Gastroesophageal sphincter (tissue), 4 donors: ENCODE data around the gene GPX6. TPM values are rescaled to one million over a fixed set of nuclear protein-coding genes. Genes with fewer than 3 reads are reported as not detected.

Source experiments
- ATAC-seq: fragments of 150-250 bp; one replicate; pipeline ENCODE4 v1.9.1; 2016; ENCODE audit warnings: mild to moderate bottlenecking, moderate library complexity
- H3K27ac ChIP-seq, 4 donors: fragments of 200-600 bp; sonication (generic) in 3 of 4; 1 replicate in 3 of 4; 2 replicates in 1 of 4; pipeline ENCODE4 v1.5.1; 2016 to 2019
- H3K27me3 ChIP-seq: fragments of 200-600 bp; sonication (generic); one replicate; pipeline ENCODE4 v1.5.1; 2019
- H3K36me3 ChIP-seq, 2 donors: fragments of 200-600 bp; sonication (generic); one replicate each; pipeline ENCODE4 v1.5.1; 2019; ENCODE audit warnings: control low read depth in 1 of 2
- H3K4me1 ChIP-seq, 3 donors: fragments of 200-600 bp; sonication (generic); 1 replicate in 2 of 3; 2 replicates in 1 of 3; pipeline ENCODE4 v1.5.1; 2016 to 2019; ENCODE audit warnings: control low read depth in 2 of 3
- H3K4me3 ChIP-seq, 2 donors: fragments of 200-600 bp; sonication (generic); one replicate each; pipeline ENCODE4 v1.5.1; 2019; ENCODE audit warnings: mild to moderate bottlenecking in 1 of 2, moderate library complexity in 1 of 2
- H3K9me3 ChIP-seq, 3 donors: fragments of 200-600 bp; sonication (generic); one replicate each; pipeline ENCODE4 v1.5.1; 2017 to 2019; ENCODE audit warnings: control low read depth in 2 of 3
- EP300 ChIP-seq: sonication (generic); formaldehyde crosslinking; IDR thresholded peaks from one replicate; pipeline ENCODE4 v1.6.1; 2017; ENCODE audit warnings: antibody characterized with exemption, mild to moderate bottlenecking
- POLR2A ChIP-seq, 2 donors: fragments of 450-650 bp; IDR thresholded peaks; one replicate each; pipeline ENCODE4 v1.6.1; 2017; ENCODE audit warnings: antibody characterized with exemption in 2 of 2, mild to moderate bottlenecking in 2 of 2, moderate library complexity in 1 of 2
- POLR2AphosphoS5 ChIP-seq: sonication (generic); formaldehyde crosslinking; IDR thresholded peaks from one replicate; pipeline ENCODE4 v1.6.1; 2017; ENCODE audit warnings: antibody characterized with exemption
- WGBS, 2 donors: methylation state at CpG; one replicate each; pipeline ENCODE4 v1.1.5; 2018; ENCODE audit warnings: low coverage in 1 of 2; 5-methylcytosine and 5-hydroxymethylcytosine counted together
- total RNA-seq, 4 donors: library from RNA; depleted of rRNA; stranded (reverse); fragments of >200 nt; gene quantifications; one replicate each; pipeline ENCODE4 v1.1.0, GENCODE V29; 2016
- TF ChIP-seq, protein P1 (sequence below), 4 experiments: fragments of 200-600 bp in 2 of 4; fragments of 450-650 bp in 2 of 4; sonication (generic) in 1 of 4; IDR thresholded peaks; one replicate each; pipeline ENCODE4 v1.5.1; 2017 to 2019; ENCODE audit warnings: antibody characterized with exemption in 4 of 4, mild to moderate bottlenecking in 2 of 4, moderate library complexity in 2 of 4

The GPX6 gene
- not detected for total RNA-seq

- peaks cover 27% of the 10 kb centered on the region for H3K27me3 ChIP-seq
- no peaks in the 10 kb centered on the region for H3K36me3 ChIP-seq
- 24 to 56% methylated on average over 3 to 4 of the region's 4 CpGs for WGBS, 2 donors
- no peak for ATAC-seq
- H3K4me3 ChIP-seq, result no peak within 1 kb of the TSS
- H3K27ac ChIP-seq, result no peak within 1 kb of the TSS
- H3K9me3 ChIP-seq, result peaks cover 0 to 8% (median 0%) of the 10 kb centered on the region in 3 donors
- TF ChIP-seq, protein P1, sequence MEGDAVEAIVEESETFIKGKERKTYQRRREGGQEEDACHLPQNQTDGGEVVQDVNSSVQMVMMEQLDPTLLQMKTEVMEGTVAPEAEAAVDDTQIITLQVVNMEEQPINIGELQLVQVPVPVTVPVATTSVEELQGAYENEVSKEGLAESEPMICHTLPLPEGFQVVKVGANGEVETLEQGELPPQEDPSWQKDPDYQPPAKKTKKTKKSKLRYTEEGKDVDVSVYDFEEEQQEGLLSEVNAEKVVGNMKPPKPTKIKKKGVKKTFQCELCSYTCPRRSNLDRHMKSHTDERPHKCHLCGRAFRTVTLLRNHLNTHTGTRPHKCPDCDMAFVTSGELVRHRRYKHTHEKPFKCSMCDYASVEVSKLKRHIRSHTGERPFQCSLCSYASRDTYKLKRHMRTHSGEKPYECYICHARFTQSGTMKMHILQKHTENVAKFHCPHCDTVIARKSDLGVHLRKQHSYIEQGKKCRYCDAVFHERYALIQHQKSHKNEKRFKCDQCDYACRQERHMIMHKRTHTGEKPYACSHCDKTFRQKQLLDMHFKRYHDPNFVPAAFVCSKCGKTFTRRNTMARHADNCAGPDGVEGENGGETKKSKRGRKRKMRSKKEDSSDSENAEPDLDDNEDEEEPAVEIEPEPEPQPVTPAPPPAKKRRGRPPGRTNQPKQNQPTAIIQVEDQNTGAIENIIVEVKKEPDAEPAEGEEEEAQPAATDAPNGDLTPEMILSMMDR (IDR thresholded peaks at IDR 0.05), result no peak
- H3K4me1 ChIP-seq, result no peaks in the 10 kb centered on the region
These were observed at the start of gene GPX6 for GRCh38 chr6:28515676-28516075. GPX6 (minus strand) TSS chr6:28515793; CDS start chr6:28515743, 50 bp downstream.

DNA sequence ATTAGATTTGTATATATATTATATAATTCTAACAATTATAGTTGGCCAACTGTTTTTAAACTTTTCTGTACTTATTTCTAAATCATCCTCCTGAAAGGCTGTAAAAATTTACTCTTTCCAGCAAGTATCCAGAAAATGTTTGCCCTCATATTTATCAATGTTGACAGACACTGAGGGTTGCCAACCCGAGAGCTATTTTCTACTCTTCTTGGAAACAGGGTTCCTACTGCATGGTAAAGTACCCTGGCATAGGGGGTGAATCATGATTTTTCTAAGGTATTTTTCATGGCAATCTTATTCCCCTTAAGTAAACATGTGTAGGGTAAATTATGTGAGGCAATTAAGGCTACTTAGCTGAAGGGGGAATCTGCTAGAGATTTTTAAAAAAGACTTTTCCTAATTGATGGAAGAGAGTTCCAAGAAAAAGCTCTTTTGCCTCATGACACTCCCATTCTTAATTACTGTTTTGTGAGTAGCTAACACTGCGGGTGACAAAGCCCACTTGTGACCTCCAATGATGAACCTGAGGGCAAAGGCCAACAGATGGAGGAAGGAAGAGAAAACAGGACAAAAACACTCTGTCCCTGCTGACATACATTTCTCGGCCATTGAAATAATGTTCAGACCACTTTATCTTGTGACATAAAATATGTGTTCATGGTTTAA lies 48.0 kb upstream of the GPX6 start:
- peaks cover 20% of the 10 kb centered on the region for H3K27me3 ChIP-seq
- no peak for ATAC-seq
- no peaks in the 10 kb centered on the region for H3K9me3 ChIP-seq
- 13 to 33% methylated on average over 3 of the region's 3 CpGs for WGBS, 2 donors
- H3K4me3 ChIP-seq, result no peak overlapping the region
- no peaks in the 10 kb centered on the region for H3K36me3 ChIP-seq
- H3K4me1 ChIP-seq, result no peaks in the 10 kb centered on the region
- TF ChIP-seq POLR2AphosphoS5, result no peak
- TF ChIP-seq, protein P1 (IDR thresholded peaks at IDR 0.05), result no peak
- H3K27ac ChIP-seq, result no peak overlapping the region

- Histone ChIP-seq H3K27me3 (peaks cover 25% of the 10 kb centered on the region), H3K4me1 (no peaks in the 10 kb centered on the region), H3K27ac (no peak overlapping the region), H3K36me3 (no peaks in the 10 kb centered on the region), H3K4me3 (no peak overlapping the region), H3K9me3 (no peaks in the 10 kb centered on the region)
- TF ChIP-seq POLR2A (IDR thresholded peaks at IDR 0.05) (no peak), POLR2AphosphoS5 (no peak), EP300 (no peak)
- TF ChIP-seq, protein P1 (IDR thresholded peaks at IDR 0.05), result no peak
- no peak for ATAC-seq
- WGBS, 2 donors, result 66 to 75% methylated on average over 3 of the region's 3 CpGs
These were observed 43.0 kb upstream of the GPX6 start for GRCh38 chr6:28558629-28559028.

- Histone ChIP-seq H3K4me1 (no peaks in the 10 kb centered on the region), H3K36me3 (no peaks in the 10 kb centered on the region), H3K9me3 (no peaks in the 10 kb centered on the region), H3K27me3 (peaks cover 55% of the 10 kb centered on the region), H3K4me3 (no peak overlapping the region), H3K27ac (no peak overlapping the region)
- TF ChIP-seq, protein P1 (IDR thresholded peaks at IDR 0.05), result no peak
- TF ChIP-seq POLR2A (IDR thresholded peaks at IDR 0.05), result no peak
- TF ChIP-seq EP300, result no peak
- TF ChIP-seq POLR2AphosphoS5, result no peak
- WGBS, 2 donors, result 72 to 82% methylated on average over 2 of the region's 2 CpGs
- no peak for ATAC-seq
These were observed 39.5 kb upstream of the GPX6 start for GRCh38 chr6:28555136-28555535.
